GM19324 (cell line): Measurements from ENCODE around the gene GPR139.

Source experiments
- ATAC-seq: cut with Tn5 transposase; IDR thresholded peaks from one replicate; pipeline ENCODE4 v1.9.1; 2021; ENCODE audit warnings: mild to moderate bottlenecking, moderate library complexity; ENCODE audit not compliant: unreplicated experiment, low FRiP score

Gene GPR139

DNA sequence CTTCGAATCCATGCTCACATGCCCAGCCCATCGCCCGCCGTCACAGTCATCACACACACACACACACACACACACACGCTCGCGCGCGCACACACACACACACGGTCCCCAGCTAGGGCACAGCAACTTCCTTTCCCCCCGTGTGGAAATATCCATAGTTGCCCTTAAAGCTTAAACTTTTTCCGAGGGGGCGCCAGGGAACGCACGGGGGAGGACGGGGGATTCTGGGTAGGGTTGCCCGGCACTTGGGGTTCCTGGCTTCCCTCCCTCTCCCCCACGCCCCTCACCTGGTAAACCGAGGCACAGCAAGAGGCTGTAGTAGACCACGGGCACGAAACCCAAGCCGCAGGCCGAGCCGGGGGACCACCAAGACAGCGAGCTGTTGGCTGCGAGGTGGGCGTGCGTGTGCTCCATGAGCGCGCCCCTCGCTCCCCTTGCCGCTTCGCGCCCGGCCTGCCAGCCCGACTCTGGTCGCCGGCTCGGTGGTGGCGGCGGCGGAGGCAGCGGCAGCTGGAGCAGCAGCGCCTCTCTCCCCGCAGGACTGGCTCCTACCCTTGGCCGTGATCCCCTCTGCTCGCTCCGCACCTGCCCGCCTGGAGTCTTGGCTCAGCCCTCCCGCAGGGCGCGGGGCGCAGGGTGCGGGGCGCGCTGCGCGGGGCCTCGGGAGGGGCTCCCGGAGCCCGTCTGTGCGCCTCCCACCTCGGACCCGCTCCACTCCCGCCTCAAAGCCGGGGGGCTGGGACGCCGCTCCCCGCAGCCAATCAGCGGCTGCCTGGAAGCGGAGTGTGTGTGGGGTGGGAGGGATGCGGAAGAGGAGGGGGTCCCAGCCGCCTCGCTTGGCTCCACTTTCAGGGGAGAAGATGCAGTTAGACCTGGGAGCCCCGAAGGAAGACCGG is at the start of gene GPR139:
GPR139 (minus strand) TSS at position 688 of the 896 bp plus-strand sequence; CDS start at position 414, 274 bp downstream.
- no peak for ATAC-seq

DNA sequence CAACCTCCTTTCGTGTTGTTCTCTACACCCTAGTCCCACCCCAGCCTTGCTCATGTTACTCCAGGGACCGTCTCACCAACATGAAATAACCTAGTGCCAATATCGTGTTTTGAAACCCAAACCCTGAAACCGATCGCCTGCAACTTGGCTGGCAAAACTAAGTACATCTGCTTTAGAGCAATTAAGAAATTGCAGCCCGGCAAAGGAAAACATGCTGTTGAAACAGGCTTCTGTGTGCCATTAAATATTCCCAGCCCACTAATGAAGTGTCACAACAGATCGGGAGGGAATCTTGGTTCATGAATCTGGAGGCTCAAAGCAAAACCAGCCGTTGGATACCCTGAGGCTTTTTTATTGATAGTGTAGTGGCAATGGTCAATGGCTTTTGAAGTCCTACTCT is 48.3 kb upstream of the GPR139 start:
- ATAC-seq: no peak

DNA sequence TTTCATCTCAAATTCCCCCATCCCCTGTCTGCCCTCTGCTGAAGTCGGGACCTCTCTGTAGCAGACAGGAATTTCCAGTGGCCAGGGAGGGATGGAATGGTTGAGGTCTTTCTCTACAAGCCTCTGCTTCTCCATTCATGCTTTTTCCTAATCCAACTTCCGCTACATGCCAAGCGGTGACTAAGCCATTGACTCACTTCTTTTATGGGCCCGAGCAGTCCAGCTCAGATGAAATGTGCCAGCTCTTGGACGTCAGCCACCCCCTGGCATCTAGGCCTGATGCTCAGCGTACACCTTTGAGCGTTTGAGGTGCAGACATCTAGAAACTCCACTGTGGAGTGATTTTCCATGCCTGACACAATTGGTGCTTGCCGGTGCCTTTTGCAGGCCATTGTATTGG is 40.7 kb upstream of the GPR139 start:
- ATAC-seq: no peak

DNA sequence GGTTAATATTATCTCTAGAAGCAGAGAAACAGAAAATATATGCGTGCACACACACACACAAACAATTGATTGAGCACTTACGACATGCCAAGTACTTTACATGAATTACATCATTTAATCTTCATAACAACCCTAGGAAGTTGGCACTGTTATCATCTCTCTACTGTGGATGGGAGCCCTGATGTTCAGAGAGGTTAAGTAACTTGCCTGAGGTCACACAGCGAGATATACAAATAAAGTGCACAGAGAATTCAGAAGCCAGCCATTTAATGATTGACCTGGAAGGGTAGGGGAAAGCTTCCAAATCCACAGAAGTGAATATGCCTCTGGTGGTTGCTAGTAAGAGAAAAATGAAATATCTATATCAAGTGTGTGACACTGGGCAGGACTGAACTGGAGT is 37.5 kb upstream of the GPR139 start:
- ATAC-seq: no peak

DNA sequence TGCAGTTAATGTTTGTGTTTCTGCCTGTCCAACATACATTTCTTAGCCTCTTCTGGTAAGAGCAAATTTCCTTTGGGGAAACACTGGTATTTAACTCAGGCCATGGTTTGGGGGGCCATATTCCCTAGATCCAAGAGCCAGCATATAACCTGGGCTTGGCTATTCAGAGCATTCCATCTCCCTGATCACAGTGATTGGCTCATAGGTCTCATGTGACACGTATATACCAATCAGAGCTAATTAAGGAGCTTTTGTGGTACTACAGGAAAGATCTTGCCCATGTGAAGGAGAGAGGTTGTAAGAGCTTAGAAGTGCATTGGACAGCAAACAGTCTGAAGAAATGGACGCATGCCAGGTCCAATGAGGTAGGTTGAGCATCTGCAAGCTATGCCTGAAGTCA is 33.4 kb upstream of the GPR139 start:
- ATAC-seq: no peak

DNA sequence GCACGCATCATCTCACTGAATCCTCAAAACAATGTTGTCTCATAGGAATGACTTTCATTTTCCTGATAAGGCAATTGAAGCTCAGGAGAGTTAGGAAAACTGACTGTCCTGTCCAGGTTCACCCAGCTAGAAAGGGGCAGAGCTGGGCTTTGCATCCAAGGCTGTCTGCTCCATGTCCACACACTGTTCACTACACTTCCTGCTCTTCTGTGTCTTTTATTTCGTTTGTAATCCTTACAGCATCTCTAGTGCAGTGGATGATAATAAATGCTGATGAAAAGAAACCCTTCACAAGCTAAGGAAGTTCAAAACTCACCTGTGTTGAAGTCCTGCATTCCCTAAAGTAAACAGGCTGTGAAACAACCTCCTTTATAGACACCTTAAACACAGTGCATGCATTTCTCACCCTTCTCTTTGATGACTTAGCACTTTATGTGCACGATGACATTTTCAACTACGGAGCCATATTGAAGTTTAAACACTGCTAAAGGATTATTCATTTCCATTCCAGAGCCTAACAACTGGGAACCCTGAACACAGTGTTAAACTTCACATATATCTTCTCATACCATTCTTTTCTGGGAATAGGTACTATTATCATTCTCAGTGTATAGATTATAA is 31.0 kb upstream of the GPR139 start:
- no peak for ATAC-seq

DNA sequence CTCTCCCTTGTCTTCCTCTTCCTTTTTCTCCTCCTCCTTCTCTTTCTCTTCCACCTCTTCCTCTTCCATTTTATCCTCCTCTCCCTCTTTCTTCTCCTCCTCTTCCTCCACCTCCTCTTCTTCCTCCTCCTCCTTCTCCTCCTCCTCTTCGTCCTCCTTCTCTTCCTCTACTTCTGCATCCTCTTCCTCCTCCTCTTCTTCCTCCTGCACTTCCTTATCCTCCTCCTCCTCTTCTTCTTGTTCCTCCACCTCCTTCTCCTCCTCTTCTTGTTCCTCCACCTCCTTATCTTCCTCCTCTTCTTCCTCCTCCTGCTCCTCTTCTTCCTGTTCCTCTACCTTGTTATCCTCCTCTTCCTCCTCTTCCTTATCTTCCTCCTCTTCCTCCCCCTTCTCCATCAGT is 28.8 kb upstream of the GPR139 start:
- no peak for ATAC-seq

DNA sequence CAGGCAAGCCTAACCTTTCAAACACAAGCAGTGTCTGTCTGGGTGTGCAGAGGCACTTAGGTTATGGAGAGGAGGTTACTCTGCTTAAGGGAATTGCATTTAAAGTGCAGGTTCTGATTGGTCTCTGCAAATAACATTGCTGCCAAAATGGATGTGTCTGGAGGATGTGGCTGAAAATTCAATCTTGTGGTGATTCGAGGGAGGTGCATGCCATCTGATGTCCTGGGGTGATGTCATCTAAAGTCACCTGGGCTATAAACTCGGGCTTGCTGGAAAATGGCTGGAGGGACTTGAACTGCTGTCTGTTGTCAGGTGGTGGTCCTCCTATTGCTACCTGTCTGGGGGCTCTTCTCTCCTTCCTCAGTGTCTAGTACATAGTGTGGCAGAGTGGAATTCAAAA is 28.3 kb upstream of the GPR139 start:
- no peak for ATAC-seq

DNA sequence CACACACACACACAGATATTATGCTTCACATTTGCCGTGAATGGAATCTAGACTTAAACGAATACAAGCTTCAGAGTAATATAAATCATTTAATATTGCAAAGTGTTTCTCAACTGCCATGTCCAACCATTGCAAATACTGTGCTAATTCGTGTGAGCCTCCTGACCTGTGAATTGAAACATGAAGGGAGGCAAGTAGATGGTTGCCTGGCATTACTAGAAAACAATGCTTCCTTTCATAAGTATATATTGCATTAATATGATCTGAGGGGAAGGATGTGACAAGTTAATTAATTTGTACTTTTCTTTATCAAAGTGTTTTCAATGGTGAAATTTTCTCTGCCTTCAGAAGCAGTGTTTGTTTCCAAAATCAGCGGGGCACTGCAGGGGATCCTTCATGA is 25.7 kb upstream of the GPR139 start:
- ATAC-seq: no peak

DNA sequence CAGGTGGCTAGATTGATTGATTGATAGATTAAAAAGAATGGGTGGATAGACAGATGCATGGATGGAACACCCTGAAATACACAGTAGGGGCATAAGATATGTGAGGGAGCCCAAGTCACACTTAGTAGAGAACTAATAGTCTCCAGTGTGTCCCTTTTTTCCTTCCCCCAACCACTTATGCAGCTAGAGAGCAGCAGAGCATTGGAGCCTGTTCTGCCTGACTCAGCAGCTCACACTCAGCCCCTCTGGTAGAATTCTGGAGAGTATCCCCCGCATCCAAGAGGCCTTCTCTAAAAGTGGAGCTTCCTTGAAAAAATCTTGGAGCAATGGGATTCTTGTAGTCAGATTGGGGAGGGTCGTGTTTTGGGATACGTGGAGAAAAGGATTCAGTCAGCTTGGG is 20.5 kb upstream of the GPR139 start:
- no peak for ATAC-seq

DNA sequence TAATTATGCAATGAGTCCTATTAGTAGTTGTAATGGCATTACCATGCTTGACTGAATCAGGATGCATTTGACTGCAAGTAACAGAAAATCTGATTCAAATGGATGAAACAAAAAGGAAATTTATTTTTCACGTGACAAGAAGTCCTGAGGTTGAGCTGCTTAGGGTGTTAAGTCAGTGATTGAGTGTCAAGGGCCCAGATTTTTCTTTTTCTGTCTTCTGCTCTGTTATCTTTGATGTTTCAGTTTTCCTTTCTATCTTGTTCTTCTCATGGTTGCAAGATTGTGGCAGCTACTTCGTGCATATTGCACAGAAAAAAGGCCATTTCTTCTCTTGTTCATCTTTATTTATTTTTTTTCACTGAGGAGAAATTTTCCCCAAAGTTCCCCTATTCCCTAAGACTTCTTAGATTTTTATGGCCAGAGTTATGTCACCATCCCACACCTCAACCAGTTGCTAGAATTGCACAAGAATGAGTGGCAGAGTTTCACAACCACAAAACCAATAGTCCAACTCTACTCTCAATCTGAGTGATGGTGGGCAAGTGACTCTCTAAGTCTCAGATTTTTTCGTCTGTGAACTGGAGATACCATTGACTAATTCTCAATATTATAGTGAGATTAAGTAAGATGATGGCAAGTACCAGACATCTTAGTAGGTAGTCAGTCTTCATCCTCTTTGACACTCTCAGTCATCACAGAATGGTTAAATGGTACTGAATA is 15.7 kb upstream of the GPR139 start:
- no peak for ATAC-seq

DNA sequence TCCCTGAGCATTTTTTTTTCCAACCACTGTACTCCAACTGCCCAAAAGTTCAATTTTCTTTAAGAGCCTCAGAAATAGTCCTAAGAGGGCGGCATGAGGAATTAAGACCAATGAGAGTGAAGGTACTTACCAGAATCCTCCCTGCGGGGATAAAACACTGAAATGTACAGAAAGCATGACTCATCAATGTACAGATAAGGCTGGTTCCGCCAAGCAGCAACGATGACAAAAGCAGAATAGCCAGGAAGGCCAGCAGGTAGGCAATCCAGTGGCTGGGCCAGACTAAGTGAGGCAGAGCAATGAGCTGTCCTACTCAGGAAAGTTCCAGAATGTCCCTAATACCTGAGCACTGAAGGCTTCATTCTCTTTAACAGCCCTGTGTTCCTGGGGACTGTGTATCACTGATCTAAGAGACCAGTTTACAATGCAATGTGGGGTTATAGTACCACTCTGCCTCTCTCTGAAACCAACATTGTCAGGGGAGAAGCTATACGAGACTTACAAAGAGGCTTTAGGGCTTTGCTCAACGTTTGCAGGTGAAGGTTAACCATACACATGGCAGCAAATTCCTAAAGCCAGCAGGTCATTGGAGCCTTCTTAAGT is 11.0 kb upstream of the GPR139 start:
- no peak for ATAC-seq

DNA sequence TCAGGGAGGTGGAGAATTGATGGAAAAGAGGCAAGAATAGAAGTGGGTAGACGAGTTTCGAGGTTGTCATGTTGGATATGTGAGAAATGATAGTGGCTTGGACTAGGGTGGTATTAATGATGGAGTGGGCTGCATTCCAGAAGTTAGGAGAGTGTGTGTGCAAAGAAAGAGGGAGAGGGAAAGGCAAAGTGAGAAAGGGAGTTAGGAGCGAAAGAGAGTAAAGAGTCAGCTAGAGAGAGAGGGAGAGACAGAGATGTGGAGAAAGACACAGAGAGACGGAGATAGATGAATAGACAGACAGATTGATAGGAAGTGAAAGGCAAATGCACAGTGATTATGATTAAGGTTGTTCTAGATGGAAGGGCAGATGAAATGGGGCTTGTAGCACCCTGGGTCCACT is 5.4 kb upstream of the GPR139 start:
- no peak for ATAC-seq

DNA sequence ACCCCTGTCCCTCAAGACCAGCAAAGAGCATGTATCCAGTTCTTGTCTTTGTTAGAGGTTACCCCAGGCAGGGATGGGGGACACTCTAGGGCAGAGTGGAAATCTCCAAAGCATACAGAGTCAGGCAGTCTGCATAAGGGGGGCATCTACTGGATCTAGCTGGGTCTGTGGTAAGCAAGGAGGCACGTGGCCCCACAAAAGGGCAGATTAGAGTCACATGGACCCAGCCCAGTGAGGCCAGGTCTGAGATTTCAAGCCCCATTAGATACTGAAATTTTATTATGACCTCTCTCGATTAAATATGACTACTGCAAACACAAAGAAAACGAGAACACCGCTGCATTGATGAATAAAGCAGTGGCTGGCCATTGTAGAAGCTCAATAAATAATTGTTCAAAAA is 1.6 kb upstream of the GPR139 start:
- ATAC-seq: no peak

DNA sequence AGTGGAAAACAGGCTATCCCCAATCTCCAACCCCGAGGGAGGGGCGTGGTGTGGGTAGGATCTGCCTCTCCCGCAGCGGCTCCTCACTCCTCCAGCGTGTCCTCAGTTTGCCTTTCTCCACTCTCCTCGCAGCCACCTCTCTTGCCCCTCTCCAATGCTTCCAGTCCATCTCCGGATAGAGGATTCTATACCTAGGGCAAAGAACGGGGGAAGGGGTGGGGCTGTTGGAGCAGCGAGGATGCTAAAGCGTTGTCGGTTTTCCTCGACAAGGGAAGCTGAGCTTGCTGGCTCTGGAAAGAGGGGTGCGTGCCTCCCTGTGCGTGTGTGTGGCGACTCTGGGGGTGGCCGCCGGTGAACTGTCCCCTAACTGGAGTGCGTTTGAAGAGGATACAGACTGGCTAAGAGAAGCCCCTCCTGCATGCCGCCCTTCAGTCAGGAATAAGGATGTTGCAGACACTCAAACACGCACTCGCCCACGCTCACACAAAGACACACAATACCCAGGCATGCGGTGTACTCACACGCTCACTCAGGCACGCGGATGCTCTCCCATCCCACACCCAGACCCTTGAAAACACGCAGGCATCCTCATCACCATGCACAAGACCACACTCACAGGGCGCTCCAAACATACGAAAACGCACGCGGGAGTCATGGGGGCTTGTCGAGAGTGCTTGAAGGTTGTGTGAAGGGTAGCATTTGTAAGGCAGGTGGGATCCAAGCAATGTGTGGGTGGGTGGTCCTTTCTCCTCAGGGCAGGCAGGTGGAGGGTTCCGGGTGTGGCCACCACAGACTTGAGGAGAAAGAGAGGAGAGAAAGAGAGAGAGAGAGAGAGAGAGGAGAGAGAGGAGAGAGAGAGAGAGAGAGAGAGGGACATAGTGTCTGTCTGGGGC is 655 bp upstream of the GPR139 start:
- ATAC-seq: no peak

DNA sequence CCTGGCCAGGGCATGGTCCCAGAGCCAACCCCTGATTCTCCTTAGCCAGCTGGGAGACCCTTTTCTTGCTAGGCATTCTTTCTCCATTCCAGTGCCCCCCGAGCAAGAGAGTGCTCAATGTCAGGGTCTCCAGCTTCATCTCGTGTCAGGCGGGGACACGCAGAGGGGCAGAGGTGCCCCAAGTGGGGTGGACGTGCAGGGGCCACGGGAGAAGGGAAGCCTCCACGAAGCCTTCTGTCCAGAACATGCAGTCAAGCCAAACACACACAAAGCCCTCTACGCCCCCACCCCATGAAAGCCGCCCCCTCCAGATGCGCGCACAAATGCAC is 852 bp downstream of the GPR139 start:
- ATAC-seq: no peak

DNA sequence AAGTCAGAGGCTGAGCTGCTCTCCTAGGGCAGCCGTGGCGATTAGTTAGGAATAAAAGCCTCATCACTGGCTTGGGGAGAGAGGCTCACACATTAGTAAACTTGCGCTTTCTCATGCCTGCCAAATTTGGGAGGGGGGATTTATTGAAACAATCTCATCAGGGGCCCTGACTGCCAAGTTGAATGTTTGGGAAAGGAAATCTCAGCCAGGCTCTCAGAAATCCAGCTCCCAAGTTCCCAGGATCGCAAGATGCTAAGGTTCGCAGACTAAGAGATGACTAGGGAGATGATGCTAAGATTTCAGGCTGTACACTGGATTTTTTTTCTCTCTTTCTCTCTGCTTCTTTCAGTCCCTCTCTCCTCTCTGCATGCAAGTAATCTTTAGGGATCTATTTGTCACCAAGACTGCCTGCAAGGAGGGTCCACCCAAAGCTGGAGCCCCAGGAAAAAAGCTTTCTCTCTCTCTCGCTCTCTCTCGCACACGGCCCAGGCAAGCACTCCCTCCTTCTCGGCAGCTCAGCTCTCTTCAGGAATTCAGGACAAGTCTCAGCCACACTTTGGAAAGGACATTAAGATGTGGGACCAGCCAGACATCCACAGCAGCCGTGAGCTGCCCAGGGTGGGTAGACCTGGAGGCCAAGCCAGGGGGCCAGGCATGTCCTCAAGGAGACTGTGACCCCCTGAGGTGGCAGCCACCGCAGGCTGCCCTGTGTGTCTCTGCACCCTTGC is 1.4 kb downstream of the GPR139 start:
- no peak for ATAC-seq

DNA sequence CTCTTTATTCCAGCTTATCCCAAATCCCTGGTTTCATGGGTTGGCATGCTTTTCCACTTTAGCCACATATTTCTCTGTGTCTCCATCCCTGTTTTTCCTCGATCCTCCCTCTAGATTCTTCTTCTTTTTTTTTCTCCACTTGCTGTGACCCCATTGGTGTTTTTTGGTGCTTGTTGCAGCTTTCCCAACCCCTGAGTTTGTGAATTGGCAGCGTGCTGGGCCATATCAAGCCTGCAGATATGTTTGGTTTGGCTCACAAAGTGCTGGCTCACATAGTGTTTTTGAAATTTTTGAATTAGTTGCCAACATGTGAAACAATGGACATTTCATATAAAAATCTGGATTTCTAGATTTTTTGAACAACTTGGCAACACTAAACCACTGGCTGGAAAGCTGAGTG is 8.8 kb downstream of the GPR139 start:
- ATAC-seq: no peak

DNA sequence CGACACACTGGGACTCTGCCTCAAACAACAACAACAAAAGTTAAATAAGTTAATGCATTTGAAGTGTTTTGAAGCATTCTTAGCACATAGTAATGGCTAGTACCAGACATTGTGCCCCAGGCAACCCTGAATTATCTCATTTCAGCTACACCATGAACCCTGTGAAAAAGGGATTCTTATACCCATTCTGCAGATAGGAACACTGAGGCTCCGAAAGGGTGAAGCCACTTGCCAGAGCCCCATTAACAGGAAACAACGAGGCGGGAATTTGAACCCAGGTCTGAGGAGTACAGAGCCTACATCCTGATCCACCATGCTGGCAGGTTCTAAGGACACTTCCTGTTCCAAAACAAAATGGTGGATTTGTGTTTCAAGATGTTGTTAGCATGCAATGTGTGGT is 9.2 kb downstream of the GPR139 start:
- no peak for ATAC-seq

DNA sequence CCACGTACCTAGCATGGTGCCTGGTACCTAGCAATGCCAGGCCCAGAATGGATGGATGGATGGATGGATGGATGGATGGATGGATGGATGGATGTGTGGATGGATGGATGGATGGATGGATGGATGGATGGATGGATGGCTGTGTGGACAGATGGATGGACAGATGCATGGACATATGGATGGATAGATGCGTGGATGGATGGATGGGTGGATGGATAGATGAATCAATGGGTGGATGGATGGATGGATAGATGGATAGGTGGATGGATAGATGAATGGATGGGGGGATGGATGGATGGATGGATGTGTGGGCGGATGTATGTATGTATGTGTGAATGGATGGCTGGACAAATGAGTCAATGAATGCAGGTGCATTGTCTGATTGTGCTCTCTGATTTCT is 12.6 kb downstream of the GPR139 start:
- ATAC-seq: no peak
